Measurements from ENCODE around the gene EGFL6. TPM values are rescaled to one million over a fixed set of nuclear protein-coding genes. Genes with fewer than 3 reads are reported as not detected.

Gene EGFL6
- polyA plus RNA-seq, 1 donor (not counting 4 experiments of a cell fraction or from before 2014, with no cell fraction given): 0.38 TPM

DNA sequence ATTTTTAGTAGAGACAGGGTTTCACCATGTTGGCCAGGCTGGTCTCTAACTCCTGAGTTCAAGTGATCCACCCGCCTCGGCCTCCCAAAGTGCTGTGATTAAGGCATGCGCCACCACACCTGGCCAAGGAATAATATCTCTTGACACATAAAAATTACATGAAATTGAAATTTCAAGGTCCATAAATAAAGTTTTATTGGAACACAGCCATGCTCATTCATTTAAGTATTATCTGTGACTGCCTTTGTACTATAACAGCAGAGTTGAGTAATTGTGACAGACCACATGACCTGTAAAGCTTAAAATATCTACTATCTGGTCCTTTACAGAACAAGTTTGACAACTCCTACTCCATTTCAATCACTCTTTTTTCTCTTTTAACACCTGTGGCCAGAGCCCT lies 17.8 kb upstream of the EGFL6 start:
- TF ChIP-seq, protein P1, sequence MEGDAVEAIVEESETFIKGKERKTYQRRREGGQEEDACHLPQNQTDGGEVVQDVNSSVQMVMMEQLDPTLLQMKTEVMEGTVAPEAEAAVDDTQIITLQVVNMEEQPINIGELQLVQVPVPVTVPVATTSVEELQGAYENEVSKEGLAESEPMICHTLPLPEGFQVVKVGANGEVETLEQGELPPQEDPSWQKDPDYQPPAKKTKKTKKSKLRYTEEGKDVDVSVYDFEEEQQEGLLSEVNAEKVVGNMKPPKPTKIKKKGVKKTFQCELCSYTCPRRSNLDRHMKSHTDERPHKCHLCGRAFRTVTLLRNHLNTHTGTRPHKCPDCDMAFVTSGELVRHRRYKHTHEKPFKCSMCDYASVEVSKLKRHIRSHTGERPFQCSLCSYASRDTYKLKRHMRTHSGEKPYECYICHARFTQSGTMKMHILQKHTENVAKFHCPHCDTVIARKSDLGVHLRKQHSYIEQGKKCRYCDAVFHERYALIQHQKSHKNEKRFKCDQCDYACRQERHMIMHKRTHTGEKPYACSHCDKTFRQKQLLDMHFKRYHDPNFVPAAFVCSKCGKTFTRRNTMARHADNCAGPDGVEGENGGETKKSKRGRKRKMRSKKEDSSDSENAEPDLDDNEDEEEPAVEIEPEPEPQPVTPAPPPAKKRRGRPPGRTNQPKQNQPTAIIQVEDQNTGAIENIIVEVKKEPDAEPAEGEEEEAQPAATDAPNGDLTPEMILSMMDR (optimal IDR thresholded peaks at IDR 0.05 in 1 of 3, IDR thresholded peaks at IDR 0.05 in 1 of 3, conservative IDR thresholded peaks at IDR 0.05 in 1 of 3; ENCODE audit: extremely low read depth in 1 of 3, insufficient read depth in 2 of 3, low read length in 3 of 3): no peak
- no peak for TF ChIP-seq EZH2 (IDR thresholded peaks at IDR 0.05; ENCODE audit: low read length)

DNA sequence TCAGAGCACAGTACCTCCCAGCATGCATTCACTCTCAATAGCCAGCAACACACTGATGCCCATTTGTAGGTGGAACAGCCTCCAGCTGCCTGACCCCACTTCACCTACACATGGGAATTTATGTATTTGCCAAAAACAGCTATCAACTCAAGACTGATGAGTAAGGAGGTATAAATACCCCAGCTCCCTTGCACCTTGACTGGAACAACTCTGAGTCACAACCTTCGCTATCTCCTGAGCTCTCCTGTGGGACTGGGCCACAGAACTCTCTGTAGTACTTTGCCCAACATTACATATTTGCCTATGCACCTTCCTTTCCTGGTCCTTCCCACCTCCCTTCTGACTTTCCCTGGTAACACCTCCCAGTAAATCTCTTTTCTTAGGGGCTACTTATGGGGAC lies 16.5 kb upstream of the EGFL6 start:
- Histone ChIP-seq H3K9ac (ENCODE audit: control insufficient read depth, extremely low read depth, insufficient read depth, low read length) (no peak overlapping the region), H2AFZ (ENCODE audit: control insufficient read depth, low read length) (no peak overlapping the region), H3K9me1 (ENCODE audit: control insufficient read depth, extremely low read depth, insufficient read depth, low read length) (no peaks in the 10 kb centered on the region), H3K4me2 (ENCODE audit: control insufficient read depth, extremely low read depth, insufficient read depth, low read depth, low read length) (no peak overlapping the region), H3K36me3 (ENCODE audit: control insufficient read depth in 2 of 2, extremely low read depth in 1 of 2, insufficient read depth in 2 of 2, low read length in 2 of 2) (no peaks in the 10 kb centered on the region), H3K27ac (ENCODE audit: control insufficient read depth, insufficient read depth, low read length) (no peak overlapping the region), H4K20me1 (ENCODE audit: control insufficient read depth, extremely low read depth, insufficient read depth, low read length) (no peaks in the 10 kb centered on the region), H3K4me1 (ENCODE audit: control insufficient read depth, extremely low read depth, insufficient read depth, low read length) (no peaks in the 10 kb centered on the region), H3K9me3 (ENCODE audit: control insufficient read depth, low read depth, low read length) (no peaks in the 10 kb centered on the region), H3K4me3 (ENCODE audit: control insufficient read depth in 2 of 3, extremely low read depth in 1 of 3, insufficient read depth in 2 of 3, low read depth in 1 of 3, low read length in 3 of 3) (no peak overlapping the region), H3K79me2 (ENCODE audit: control insufficient read depth, insufficient read depth, low read length) (no peaks in the 10 kb centered on the region), H3K27me3 (ENCODE audit: control insufficient read depth, extremely low read depth, insufficient read depth, low read length) (peaks cover 20% of the 10 kb centered on the region)
- no peak for DNase-seq (ENCODE audit: low read depth, low spot score)
- no peak for FAIRE-seq
- dilution Hi-C loops (cut with MboI; ENCODE audit: extremely low pct_ligation_motif_present, low sequenced_read_pairs): no loop called here
- TF ChIP-seq EZH2 (IDR thresholded peaks at IDR 0.05; ENCODE audit: low read length): no peak
- TF ChIP-seq, protein P1 (optimal IDR thresholded peaks at IDR 0.05 in 1 of 3, IDR thresholded peaks at IDR 0.05 in 1 of 3, conservative IDR thresholded peaks at IDR 0.05 in 1 of 3; ENCODE audit: extremely low read depth in 1 of 3, insufficient read depth in 2 of 3, low read length in 3 of 3): no peak

More for the DNA sequence above, 17.8 kb upstream of the EGFL6 start:
- Histone ChIP-seq H3K9ac (ENCODE audit: control insufficient read depth, extremely low read depth, insufficient read depth, low read length) (no peak overlapping the region), H3K4me1 (ENCODE audit: control insufficient read depth, extremely low read depth, insufficient read depth, low read length) (no peaks in the 10 kb centered on the region), H3K4me2 (ENCODE audit: control insufficient read depth, extremely low read depth, insufficient read depth, low read depth, low read length) (no peak overlapping the region), H3K9me1 (ENCODE audit: control insufficient read depth, extremely low read depth, insufficient read depth, low read length) (no peaks in the 10 kb centered on the region), H3K27ac (ENCODE audit: control insufficient read depth, insufficient read depth, low read length) (no peak overlapping the region), H3K36me3 (ENCODE audit: control insufficient read depth in 2 of 2, extremely low read depth in 1 of 2, insufficient read depth in 2 of 2, low read length in 2 of 2) (no peaks in the 10 kb centered on the region), H2AFZ (ENCODE audit: control insufficient read depth, low read length) (no peak overlapping the region), H3K9me3 (ENCODE audit: control insufficient read depth, low read depth, low read length) (no peaks in the 10 kb centered on the region), H4K20me1 (ENCODE audit: control insufficient read depth, extremely low read depth, insufficient read depth, low read length) (no peaks in the 10 kb centered on the region), H3K4me3 (ENCODE audit: control insufficient read depth in 2 of 3, extremely low read depth in 1 of 3, insufficient read depth in 2 of 3, low read depth in 1 of 3, low read length in 3 of 3) (no peak overlapping the region), H3K79me2 (ENCODE audit: control insufficient read depth, insufficient read depth, low read length) (no peaks in the 10 kb centered on the region), H3K27me3 (ENCODE audit: control insufficient read depth, extremely low read depth, insufficient read depth, low read length) (peaks cover 26% of the 10 kb centered on the region)
- FAIRE-seq (no peak), DNase-seq (ENCODE audit: low read depth, low spot score) (no peak)
- dilution Hi-C loops (cut with MboI; ENCODE audit: extremely low pct_ligation_motif_present, low sequenced_read_pairs): no loop called here

Data from keratinocyte (primary cell).